ENCODE data around the gene HNMT. TPM values are rescaled to one million over a fixed set of nuclear protein-coding genes. Genes with fewer than 3 reads are reported as not detected.

Gene HNMT
- polyA plus RNA-seq, 1 donor from 2014 or later = not detected

DNA sequence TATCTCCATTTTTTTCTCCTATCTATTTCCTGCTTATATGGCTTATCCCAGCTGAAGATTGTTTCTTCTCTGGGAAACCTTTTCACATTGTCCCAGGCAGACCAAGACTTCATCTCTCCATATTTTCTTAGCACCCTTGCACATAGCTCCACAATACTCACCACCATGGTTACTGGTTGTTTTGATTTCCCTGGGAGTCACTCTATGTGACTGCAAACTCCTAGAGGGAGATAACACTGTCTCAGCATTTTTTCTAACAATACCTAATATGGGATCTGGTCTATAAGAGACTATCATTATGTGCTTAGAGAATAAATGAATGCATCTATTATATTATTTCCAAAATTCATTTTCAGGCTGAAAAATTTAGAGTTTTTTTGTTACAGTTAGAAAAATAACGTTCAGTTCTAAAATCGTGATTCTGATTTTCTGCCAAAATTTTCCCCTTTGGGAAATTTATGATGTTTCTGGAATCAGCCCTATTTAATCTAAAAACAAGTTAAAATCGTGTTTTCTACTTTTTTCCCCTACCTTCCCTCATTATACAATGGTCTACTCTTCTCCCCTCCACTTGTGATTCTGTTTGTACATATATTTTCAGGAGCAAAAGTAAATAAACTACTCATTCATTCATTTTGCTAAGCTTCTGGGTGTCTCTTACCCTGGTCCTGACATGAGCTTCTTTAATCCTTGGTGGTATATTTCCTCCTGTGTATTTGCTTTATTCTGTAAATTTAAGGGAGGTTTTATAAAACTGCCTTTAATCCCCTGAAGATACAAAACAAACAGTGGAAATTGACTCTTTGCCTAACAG, 95.4 kb downstream of the HNMT start:
- Histone ChIP-seq H3K9ac (ENCODE audit: low read length) (no peak overlapping the region), H3K79me2 (replicated peaks; ENCODE audit: insufficient read depth, low read length) (no peaks in the 10 kb centered on the region), H3K9me2 (ENCODE audit: insufficient read depth, low read length) (no peaks in the 10 kb centered on the region), H3K27ac (ENCODE audit: low read length) (no peak overlapping the region), H4K20me1 (ENCODE audit: insufficient read depth) (no peaks in the 10 kb centered on the region), H3K27me3 (ENCODE audit: insufficient read depth, low read depth, low read length) (no peaks in the 10 kb centered on the region), H3K9me3 (ENCODE audit: low read length) (no peaks in the 10 kb centered on the region), H3K4me3 (ENCODE audit: low read length) (no peak overlapping the region), H3F3A (ENCODE audit: insufficient read depth, low read length, poor library complexity, severe bottlenecking) (no peaks in the 10 kb centered on the region), H2AFZ (ENCODE audit: low read depth, low read length) (no peak overlapping the region), H3K36me3 (ENCODE audit: insufficient read depth, low read length) (no peaks in the 10 kb centered on the region), H3K4me2 (ENCODE audit: low read length) (no peak overlapping the region)
- no peak for TF ChIP-seq EP300 (conservative IDR thresholded peaks at IDR 0.05; ENCODE audit: poor library complexity, severe bottlenecking)
- no peak for TF ChIP-seq SMC3 (conservative IDR thresholded peaks at IDR 0.05; ENCODE audit: poor library complexity)
- TF ChIP-seq, protein P1, sequence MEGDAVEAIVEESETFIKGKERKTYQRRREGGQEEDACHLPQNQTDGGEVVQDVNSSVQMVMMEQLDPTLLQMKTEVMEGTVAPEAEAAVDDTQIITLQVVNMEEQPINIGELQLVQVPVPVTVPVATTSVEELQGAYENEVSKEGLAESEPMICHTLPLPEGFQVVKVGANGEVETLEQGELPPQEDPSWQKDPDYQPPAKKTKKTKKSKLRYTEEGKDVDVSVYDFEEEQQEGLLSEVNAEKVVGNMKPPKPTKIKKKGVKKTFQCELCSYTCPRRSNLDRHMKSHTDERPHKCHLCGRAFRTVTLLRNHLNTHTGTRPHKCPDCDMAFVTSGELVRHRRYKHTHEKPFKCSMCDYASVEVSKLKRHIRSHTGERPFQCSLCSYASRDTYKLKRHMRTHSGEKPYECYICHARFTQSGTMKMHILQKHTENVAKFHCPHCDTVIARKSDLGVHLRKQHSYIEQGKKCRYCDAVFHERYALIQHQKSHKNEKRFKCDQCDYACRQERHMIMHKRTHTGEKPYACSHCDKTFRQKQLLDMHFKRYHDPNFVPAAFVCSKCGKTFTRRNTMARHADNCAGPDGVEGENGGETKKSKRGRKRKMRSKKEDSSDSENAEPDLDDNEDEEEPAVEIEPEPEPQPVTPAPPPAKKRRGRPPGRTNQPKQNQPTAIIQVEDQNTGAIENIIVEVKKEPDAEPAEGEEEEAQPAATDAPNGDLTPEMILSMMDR (IDR thresholded peaks at IDR 0.05; ENCODE audit: poor library complexity, severe bottlenecking) = no peak
- TF ChIP-seq TAF1 (IDR thresholded peaks at IDR 0.05; ENCODE audit: low read depth) = no peak
- TF ChIP-seq, protein P2, sequence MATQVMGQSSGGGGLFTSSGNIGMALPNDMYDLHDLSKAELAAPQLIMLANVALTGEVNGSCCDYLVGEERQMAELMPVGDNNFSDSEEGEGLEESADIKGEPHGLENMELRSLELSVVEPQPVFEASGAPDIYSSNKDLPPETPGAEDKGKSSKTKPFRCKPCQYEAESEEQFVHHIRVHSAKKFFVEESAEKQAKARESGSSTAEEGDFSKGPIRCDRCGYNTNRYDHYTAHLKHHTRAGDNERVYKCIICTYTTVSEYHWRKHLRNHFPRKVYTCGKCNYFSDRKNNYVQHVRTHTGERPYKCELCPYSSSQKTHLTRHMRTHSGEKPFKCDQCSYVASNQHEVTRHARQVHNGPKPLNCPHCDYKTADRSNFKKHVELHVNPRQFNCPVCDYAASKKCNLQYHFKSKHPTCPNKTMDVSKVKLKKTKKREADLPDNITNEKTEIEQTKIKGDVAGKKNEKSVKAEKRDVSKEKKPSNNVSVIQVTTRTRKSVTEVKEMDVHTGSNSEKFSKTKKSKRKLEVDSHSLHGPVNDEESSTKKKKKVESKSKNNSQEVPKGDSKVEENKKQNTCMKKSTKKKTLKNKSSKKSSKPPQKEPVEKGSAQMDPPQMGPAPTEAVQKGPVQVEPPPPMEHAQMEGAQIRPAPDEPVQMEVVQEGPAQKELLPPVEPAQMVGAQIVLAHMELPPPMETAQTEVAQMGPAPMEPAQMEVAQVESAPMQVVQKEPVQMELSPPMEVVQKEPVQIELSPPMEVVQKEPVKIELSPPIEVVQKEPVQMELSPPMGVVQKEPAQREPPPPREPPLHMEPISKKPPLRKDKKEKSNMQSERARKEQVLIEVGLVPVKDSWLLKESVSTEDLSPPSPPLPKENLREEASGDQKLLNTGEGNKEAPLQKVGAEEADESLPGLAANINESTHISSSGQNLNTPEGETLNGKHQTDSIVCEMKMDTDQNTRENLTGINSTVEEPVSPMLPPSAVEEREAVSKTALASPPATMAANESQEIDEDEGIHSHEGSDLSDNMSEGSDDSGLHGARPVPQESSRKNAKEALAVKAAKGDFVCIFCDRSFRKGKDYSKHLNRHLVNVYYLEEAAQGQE (IDR thresholded peaks at IDR 0.05; ENCODE audit: borderline replicate concordance) = no peak
- no peak for TF ChIP-seq RAD21 (conservative IDR thresholded peaks at IDR 0.05)
- no peak for TF ChIP-seq MXI1 (conservative IDR thresholded peaks at IDR 0.05; ENCODE audit: poor library complexity, severe bottlenecking)
- TF ChIP-seq EZH2 (IDR thresholded peaks at IDR 0.05; ENCODE audit: borderline replicate concordance, insufficient read depth, low read length, poor library complexity, severe bottlenecking) = no peak
- no peak for TF ChIP-seq POLR2AphosphoS5 (IDR thresholded peaks at IDR 0.05)

DNA sequence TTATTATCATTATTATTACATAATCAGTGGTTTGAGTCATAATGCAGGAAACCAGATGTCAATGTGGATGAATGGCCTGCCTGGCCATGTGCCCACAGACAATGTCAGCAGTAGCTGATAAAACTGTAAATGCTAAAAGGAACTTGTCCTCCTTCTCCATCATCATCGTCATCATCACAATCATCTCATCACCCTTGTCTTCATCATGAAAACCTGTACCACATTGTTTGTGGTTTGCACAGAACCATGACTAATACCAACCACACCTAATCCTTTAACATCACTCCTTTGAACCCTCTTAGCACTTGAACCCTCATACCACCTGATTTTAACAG, 96.0 kb downstream of the HNMT start:
- H3K4me3 ChIP-seq (ENCODE audit: low read length) = no peak overlapping the region

More for the DNA sequence above, 96.0 kb downstream of the HNMT start:
- Histone ChIP-seq H3F3A (ENCODE audit: insufficient read depth, low read length, poor library complexity, severe bottlenecking) (no peaks in the 10 kb centered on the region), H3K27ac (ENCODE audit: low read length) (no peak overlapping the region), H3K36me3 (ENCODE audit: insufficient read depth, low read length) (no peaks in the 10 kb centered on the region), H3K9me2 (ENCODE audit: insufficient read depth, low read length) (no peaks in the 10 kb centered on the region), H3K4me2 (ENCODE audit: low read length) (no peak overlapping the region), H2AFZ (ENCODE audit: low read depth, low read length) (no peak overlapping the region), H4K20me1 (ENCODE audit: insufficient read depth) (no peaks in the 10 kb centered on the region), H3K9ac (ENCODE audit: low read length) (no peak overlapping the region), H3K9me3 (ENCODE audit: low read length) (no peaks in the 10 kb centered on the region), H3K79me2 (replicated peaks; ENCODE audit: insufficient read depth, low read length) (no peaks in the 10 kb centered on the region), H3K27me3 (ENCODE audit: insufficient read depth, low read depth, low read length) (no peaks in the 10 kb centered on the region)
- no peak for TF ChIP-seq RAD21 (conservative IDR thresholded peaks at IDR 0.05)
- TF ChIP-seq POLR2AphosphoS5 (IDR thresholded peaks at IDR 0.05) = no peak
